Ovary (tissue), 3 donors: ENCODE measurements around the gene NCAM1.

Source experiments
- EP300 ChIP-seq: sonication (generic); formaldehyde crosslinking; IDR thresholded peaks from one replicate; pipeline ENCODE4 v1.6.1; 2017; ENCODE audit warnings: antibody characterized with exemption
- POLR2A ChIP-seq: fragments of 450-650 bp; IDR thresholded peaks from one replicate; pipeline ENCODE4 v1.6.1; 2017; ENCODE audit warnings: antibody characterized with exemption, mild to moderate bottlenecking, moderate library complexity
- TF ChIP-seq, protein P1 (sequence below), 3 donors: fragments of 450-650 bp in 2 of 3; fragments of 200-600 bp in 1 of 3; IDR thresholded peaks; one replicate each; pipeline versions ENCODE4 v1.5.1 to v1.8.0; 2016 to 2022; ENCODE audit warnings: antibody characterized with exemption in 3 of 3, mild to moderate bottlenecking in 1 of 3
- donor health status: DM: no; HTN: no; CAD: no.

- TF ChIP-seq, protein P1, sequence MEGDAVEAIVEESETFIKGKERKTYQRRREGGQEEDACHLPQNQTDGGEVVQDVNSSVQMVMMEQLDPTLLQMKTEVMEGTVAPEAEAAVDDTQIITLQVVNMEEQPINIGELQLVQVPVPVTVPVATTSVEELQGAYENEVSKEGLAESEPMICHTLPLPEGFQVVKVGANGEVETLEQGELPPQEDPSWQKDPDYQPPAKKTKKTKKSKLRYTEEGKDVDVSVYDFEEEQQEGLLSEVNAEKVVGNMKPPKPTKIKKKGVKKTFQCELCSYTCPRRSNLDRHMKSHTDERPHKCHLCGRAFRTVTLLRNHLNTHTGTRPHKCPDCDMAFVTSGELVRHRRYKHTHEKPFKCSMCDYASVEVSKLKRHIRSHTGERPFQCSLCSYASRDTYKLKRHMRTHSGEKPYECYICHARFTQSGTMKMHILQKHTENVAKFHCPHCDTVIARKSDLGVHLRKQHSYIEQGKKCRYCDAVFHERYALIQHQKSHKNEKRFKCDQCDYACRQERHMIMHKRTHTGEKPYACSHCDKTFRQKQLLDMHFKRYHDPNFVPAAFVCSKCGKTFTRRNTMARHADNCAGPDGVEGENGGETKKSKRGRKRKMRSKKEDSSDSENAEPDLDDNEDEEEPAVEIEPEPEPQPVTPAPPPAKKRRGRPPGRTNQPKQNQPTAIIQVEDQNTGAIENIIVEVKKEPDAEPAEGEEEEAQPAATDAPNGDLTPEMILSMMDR (IDR thresholded peaks at IDR 0.05) = no peak
- TF ChIP-seq POLR2A (no peak), EP300 (no peak)
These were observed 316.7 kb downstream of the NCAM1 start for GRCh38 chr11:113277907-113278306.
